Astrocyte (in vitro differentiated cells and primary cell): ENCODE measurements around the gene CLDN2.
"Not testable (repeated sequence)": the region's sequence is repeated elsewhere in the genome, so short reads cannot be mapped to it uniquely, and the experiment has no call there.

Experiments
- EZH2 ChIP-seq: IDR thresholded peaks from 2 replicates; pipeline ENCODE4 v1.6.1; 2012; ENCODE audit warnings: mild to moderate bottlenecking, low read length, inconsistent platforms; ENCODE audit not compliant: insufficient read depth
- TF ChIP-seq, protein P1 (sequence below): IDR thresholded peaks from 2 replicates; pipeline ENCODE4 v1.5.1; 2011; ENCODE audit warnings: low read depth, mild to moderate bottlenecking, inconsistent platforms, low read length, moderate library complexity; ENCODE audit not compliant: insufficient read depth

DNA sequence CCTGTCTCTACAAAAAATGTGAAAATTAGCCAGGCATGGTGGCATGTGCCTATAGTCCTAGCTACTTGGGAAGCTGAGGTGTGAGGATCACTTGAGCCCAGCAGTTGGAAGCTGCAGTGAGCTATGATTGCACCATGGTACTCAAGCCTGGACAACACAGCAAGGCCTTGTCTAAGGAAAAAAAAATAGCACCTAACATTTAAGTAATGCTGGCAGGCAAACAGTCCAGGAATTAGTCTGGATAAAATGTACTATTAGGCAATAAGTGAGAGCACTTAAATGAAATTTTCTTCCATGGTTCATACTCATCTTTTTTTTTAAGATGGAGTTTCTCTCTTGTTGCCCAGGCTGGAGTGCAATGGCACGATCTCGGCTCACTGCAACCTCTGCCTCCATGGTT is 47.4 kb upstream of the CLDN2 start:
- TF ChIP-seq, protein P1, sequence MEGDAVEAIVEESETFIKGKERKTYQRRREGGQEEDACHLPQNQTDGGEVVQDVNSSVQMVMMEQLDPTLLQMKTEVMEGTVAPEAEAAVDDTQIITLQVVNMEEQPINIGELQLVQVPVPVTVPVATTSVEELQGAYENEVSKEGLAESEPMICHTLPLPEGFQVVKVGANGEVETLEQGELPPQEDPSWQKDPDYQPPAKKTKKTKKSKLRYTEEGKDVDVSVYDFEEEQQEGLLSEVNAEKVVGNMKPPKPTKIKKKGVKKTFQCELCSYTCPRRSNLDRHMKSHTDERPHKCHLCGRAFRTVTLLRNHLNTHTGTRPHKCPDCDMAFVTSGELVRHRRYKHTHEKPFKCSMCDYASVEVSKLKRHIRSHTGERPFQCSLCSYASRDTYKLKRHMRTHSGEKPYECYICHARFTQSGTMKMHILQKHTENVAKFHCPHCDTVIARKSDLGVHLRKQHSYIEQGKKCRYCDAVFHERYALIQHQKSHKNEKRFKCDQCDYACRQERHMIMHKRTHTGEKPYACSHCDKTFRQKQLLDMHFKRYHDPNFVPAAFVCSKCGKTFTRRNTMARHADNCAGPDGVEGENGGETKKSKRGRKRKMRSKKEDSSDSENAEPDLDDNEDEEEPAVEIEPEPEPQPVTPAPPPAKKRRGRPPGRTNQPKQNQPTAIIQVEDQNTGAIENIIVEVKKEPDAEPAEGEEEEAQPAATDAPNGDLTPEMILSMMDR: not testable (repeated sequence)
- not testable (repeated sequence) for TF ChIP-seq EZH2
